Gastrocnemius medialis (tissue), 4 donors: ENCODE results near the gene TBCA. TPM values are rescaled to one million over a fixed set of nuclear protein-coding genes. Genes with fewer than 3 reads are reported as not detected.

Experiments
- ATAC-seq, 2 donors: fragments of 150-250 bp; one replicate each; pipeline ENCODE4 v1.9.1; 2016
- DNase-seq, 2 donors: peaks; one replicate each; pipeline ENCODE4 v3.0.0-alpha.2; 2019
- H3K27ac ChIP-seq, 4 donors: fragments of 200-600 bp; sonication (generic); 1 replicate in 1 of 4; 2 replicates in 3 of 4; pipeline ENCODE4 v1.5.1; 2016 to 2018; ENCODE audit warnings: mild to moderate bottlenecking in 2 of 4, moderate library complexity in 1 of 4
- H3K27me3 ChIP-seq, 3 donors: fragments of 200-600 bp; sonication (generic) in 2 of 3; 1 replicate in 1 of 3; 2 replicates in 2 of 3; pipeline versions ENCODE4 v1.5.1 to v1.6.0; 2016 to 2019; ENCODE audit warnings: mild to moderate bottlenecking in 1 of 3, moderate library complexity in 1 of 3
- H3K36me3 ChIP-seq, 2 donors: fragments of 200-600 bp; sonication (generic) in 1 of 2; one replicate each; pipeline ENCODE4 v1.5.1; 2017 to 2018
- H3K4me1 ChIP-seq, 2 donors: fragments of 200-600 bp; sonication (generic) in 1 of 2; one replicate each; pipeline ENCODE4 v1.5.1; 2016 to 2017; ENCODE audit warnings: mild to moderate bottlenecking in 2 of 2
- H3K4me3 ChIP-seq, 4 donors: fragments of 200-600 bp; sonication (generic) in 3 of 4; 1 replicate in 1 of 4; 2 replicates in 3 of 4; pipeline ENCODE4 v1.5.1; 2016 to 2019; ENCODE audit warnings: mild to moderate bottlenecking in 2 of 4
- H3K9me3 ChIP-seq, 3 donors: fragments of 200-600 bp; sonication (generic) in 2 of 3; 1 replicate in 1 of 3; 2 replicates in 2 of 3; pipeline ENCODE4 v1.5.1; 2016 to 2019
- CTCF ChIP-seq, 5 experiments: fragments of 450-650 bp in 3 of 5; fragments of 200-600 bp in 2 of 5; sonication (generic) in 2 of 5; IDR thresholded peaks in 4 of 5; conservative IDR thresholded peaks in 1 of 5; 1 replicate in 4 of 5; 2 replicates in 1 of 5; pipeline ENCODE4 v1.5.1; 2016 to 2019; ENCODE audit warnings: antibody characterized with exemption in 5 of 5, mild to moderate bottlenecking in 3 of 5, moderate library complexity in 3 of 5
- POLR2A ChIP-seq, 2 donors: fragments of 450-650 bp; IDR thresholded peaks; one replicate each; pipeline ENCODE4 v1.6.1; 2017; ENCODE audit warnings: antibody characterized with exemption in 2 of 2, mild to moderate bottlenecking in 2 of 2, moderate library complexity in 2 of 2
- in situ Hi-C, 4 donors: fragments of 200-750 bp; cut with MboI; loops; one replicate each; pipeline versions ENCODE4 v1.15.0 to v1.8.0; 2017; ENCODE audit warnings: low sequenced_read_pairs in 4 of 4
- intact Hi-C: fragments of 100-400 bp; cut with DNase I; formaldehyde crosslinking; loops from one replicate; pipeline ENCODE4 v1.15.1; 2023; ENCODE audit warnings: low total_unique reads
- total RNA-seq, 4 donors: library from RNA; depleted of rRNA; stranded (reverse); fragments of >200 nt; gene quantifications; one replicate each; pipeline versions ENCODE4 v1.1.0 to v1.2.3, GENCODE V29; 2016

TBCA gene
- total RNA-seq, 4 donors from 2014 or later: 63.7 to 106 (median 88.1) TPM

- no peaks in the 10 kb centered on the region for H3K9me3 ChIP-seq
- ATAC-seq: no peak
- intact Hi-C loops: no loop called here
- in situ Hi-C loops: no loop called here
- DNase-seq: no peak
- no peaks in the 10 kb centered on the region for H3K27me3 ChIP-seq
- peaks cover 20 to 24% of the 10 kb centered on the region in 2 donors for H3K4me1 ChIP-seq
- H3K4me3 ChIP-seq: no peak overlapping the region
- TF ChIP-seq POLR2A (IDR thresholded peaks at IDR 0.05): no peak
- TF ChIP-seq CTCF (IDR thresholded peaks at IDR 0.05 in 4 of 5, conservative IDR thresholded peaks at IDR 0.05 in 1 of 5): no peak
- H3K36me3 ChIP-seq: no peaks in the 10 kb centered on the region
- H3K27ac ChIP-seq: no peak overlapping the region
Measured at GRCh38 chr5:77743181-77743580, 33.0 kb downstream of the TBCA start.

- no peak overlapping the region for H3K27ac ChIP-seq
- in situ Hi-C loops (no loop called here), intact Hi-C loops (no loop called here)
- H3K4me3 ChIP-seq: no peak overlapping the region
- ATAC-seq: no peak
- H3K4me1 ChIP-seq: peaks cover 28 to 31% of the 10 kb centered on the region in 2 donors
- no peaks in the 10 kb centered on the region for H3K9me3 ChIP-seq
- DNase-seq: no peak
- no peaks in the 10 kb centered on the region for H3K36me3 ChIP-seq
- TF ChIP-seq CTCF (IDR thresholded peaks at IDR 0.05 in 4 of 5, conservative IDR thresholded peaks at IDR 0.05 in 1 of 5) (no peak), POLR2A (IDR thresholded peaks at IDR 0.05) (no peak)
- H3K27me3 ChIP-seq: no peaks in the 10 kb centered on the region
Measured at GRCh38 chr5:77741608-77742007, 34.5 kb downstream of the TBCA start.

GRCh38 chr5:77734885-77735284, 41.3 kb downstream of the TBCA start:
- ATAC-seq: no peak

GRCh38 chr5:77733130-77733529, 43.0 kb downstream of the TBCA start:
- Histone ChIP-seq H3K27me3 (no peaks in the 10 kb centered on the region), H3K27ac (no peak overlapping the region), H3K4me1 (peaks cover 8 to 10% of the 10 kb centered on the region in 2 donors), H3K4me3 (no peak overlapping the region), H3K36me3 (no peaks in the 10 kb centered on the region), H3K9me3 (no peaks in the 10 kb centered on the region)
- no peak for ATAC-seq
- no peak for TF ChIP-seq POLR2A (IDR thresholded peaks at IDR 0.05)
- no peak for TF ChIP-seq CTCF (IDR thresholded peaks at IDR 0.05 in 4 of 5, conservative IDR thresholded peaks at IDR 0.05 in 1 of 5)
- in situ Hi-C loops: no loop called here
- intact Hi-C loops: no loop called here
- DNase-seq: no peak

More at GRCh38 chr5:77734885-77735284, 41.3 kb downstream of the TBCA start:
- Histone ChIP-seq H3K4me3 (no peak overlapping the region), H3K9me3 (no peaks in the 10 kb centered on the region), H3K27ac (no peak overlapping the region), H3K27me3 (no peaks in the 10 kb centered on the region), H3K4me1 (peaks cover 12% of the 10 kb centered on the region in 2 donors), H3K36me3 (no peaks in the 10 kb centered on the region)
- in situ Hi-C loops: no loop called here
- TF ChIP-seq CTCF (IDR thresholded peaks at IDR 0.05 in 4 of 5, conservative IDR thresholded peaks at IDR 0.05 in 1 of 5) (no peak), POLR2A (IDR thresholded peaks at IDR 0.05) (no peak)
- no peak for DNase-seq
- intact Hi-C loops: no loop called here

- H3K4me3 ChIP-seq: no peak overlapping the region
- H3K27ac ChIP-seq: peak overlapping the region in 1 of 4 donors; percentile 58
- H3K4me1 ChIP-seq: peaks cover 13 to 37% of the 10 kb centered on the region in 2 donors
- no peaks in the 10 kb centered on the region for H3K36me3 ChIP-seq
- H3K27me3 ChIP-seq: no peaks in the 10 kb centered on the region
- H3K9me3 ChIP-seq: no peaks in the 10 kb centered on the region
- intact Hi-C loops: no loop called here
- in situ Hi-C loops: no loop called here
- TF ChIP-seq CTCF (IDR thresholded peaks at IDR 0.05 in 4 of 5, conservative IDR thresholded peaks at IDR 0.05 in 1 of 5) (no peak), POLR2A (IDR thresholded peaks at IDR 0.05) (no peak)
- DNase-seq (no peak), ATAC-seq (peak; percentile 62 to 86)
Measured at GRCh38 chr5:77727190-77727589, 48.9 kb downstream of the TBCA start.
